ENCODE results near the gene CHST8.
"Not testable (repeated sequence)": the region's sequence is repeated elsewhere in the genome, so short reads cannot be mapped to it uniquely, and the experiment has no call there.

CHST8 gene

GRCh38 chr19:33641956-33642498 lies 20.3 kb downstream of the CHST8 start:
- no peak for DNase-seq (ENCODE audit: low read depth)

GRCh38 chr19:33644284-33644836 lies 22.6 kb downstream of the CHST8 start:
- DNase-seq (ENCODE audit: low read depth): no peak

GRCh38 chr19:33646306-33646705 lies 24.6 kb downstream of the CHST8 start:
- DNase-seq (ENCODE audit: low read depth): no peak

- no peak for DNase-seq (ENCODE audit: low read depth)
Observed at GRCh38 chr19:33647146-33647545, 25.4 kb downstream of the CHST8 start.

GRCh38 chr19:33649627-33650305 lies 28.0 kb downstream of the CHST8 start:
- no peak for DNase-seq (ENCODE audit: low read depth)

- DNase-seq (ENCODE audit: low read depth): no peak
Observed at GRCh38 chr19:33653684-33654083, 31.9 kb downstream of the CHST8 start.

GRCh38 chr19:33654840-33655508 lies 33.2 kb downstream of the CHST8 start:
- no peak for DNase-seq (ENCODE audit: low read depth)

GRCh38 chr19:33659835-33660234 lies 38.1 kb downstream of the CHST8 start:
- no peak for DNase-seq (ENCODE audit: low read depth)

GRCh38 chr19:33660410-33661124 lies 38.8 kb downstream of the CHST8 start:
- DNase-seq (ENCODE audit: low read depth): no peak

GRCh38 chr19:33661336-33661735 lies 39.6 kb downstream of the CHST8 start:
- no peak for DNase-seq (ENCODE audit: low read depth)

- DNase-seq (ENCODE audit: low read depth): no peak
Observed at GRCh38 chr19:33662391-33663092, 40.8 kb downstream of the CHST8 start.

GRCh38 chr19:33663316-33663715 lies 41.6 kb downstream of the CHST8 start:
- DNase-seq (ENCODE audit: low read depth): not testable (repeated sequence)

- no peak for DNase-seq (ENCODE audit: low read depth)
Observed at GRCh38 chr19:33664744-33665143, 43.0 kb downstream of the CHST8 start.

GRCh38 chr19:33665776-33666595 lies 44.2 kb downstream of the CHST8 start:
- no peak for DNase-seq (ENCODE audit: low read depth)

GRCh38 chr19:33667141-33667650 lies 45.4 kb downstream of the CHST8 start:
- no peak for DNase-seq (ENCODE audit: low read depth)

- DNase-seq (ENCODE audit: low read depth): no peak
Observed at GRCh38 chr19:33667881-33668280, 46.1 kb downstream of the CHST8 start.

GRCh38 chr19:33668968-33669367 lies 47.2 kb downstream of the CHST8 start:
- DNase-seq (ENCODE audit: low read depth): no peak

GRCh38 chr19:33669376-33669775 lies 47.6 kb downstream of the CHST8 start:
- DNase-seq (ENCODE audit: low read depth): no peak

- no peak for DNase-seq (ENCODE audit: low read depth)
Observed at GRCh38 chr19:33670398-33670797, 48.6 kb downstream of the CHST8 start.

GRCh38 chr19:33671211-33671610 lies 49.5 kb downstream of the CHST8 start:
- no peak for DNase-seq (ENCODE audit: low read depth)
